IPS-15b (cell line): Measurements from ENCODE around the gene LIFR.

ENCODE experiments used
- H3K27me3 ChIP-seq: one replicate; pipeline ENCODE4 v1.6.1; 2013; ENCODE audit warnings: low read length; ENCODE audit not compliant: control insufficient read depth, insufficient read depth
- H3K36me3 ChIP-seq: one replicate; pipeline ENCODE4 v1.6.1; 2013; ENCODE audit warnings: low read length; ENCODE audit not compliant: control insufficient read depth, insufficient read depth
- H3K4me1 ChIP-seq: one replicate; pipeline ENCODE4 v1.6.1; 2013; ENCODE audit warnings: mild to moderate bottlenecking, low read length; ENCODE audit not compliant: control insufficient read depth, insufficient read depth
- H3K4me3 ChIP-seq: one replicate; pipeline ENCODE4 v1.5.1; 2013; ENCODE audit warnings: low read depth, low read length
- H3K9ac ChIP-seq: one replicate; pipeline ENCODE4 v1.6.1; 2013; ENCODE audit warnings: low read depth, mild to moderate bottlenecking, low read length
- H3K9me3 ChIP-seq: one replicate; pipeline ENCODE4 v1.6.1; 2013; ENCODE audit warnings: mild to moderate bottlenecking, low read length; ENCODE audit not compliant: control insufficient read depth, insufficient read depth

The LIFR gene

GRCh38 chr5:38541174-38541725, 15.2 kb downstream of the LIFR start:
- H3K27me3 ChIP-seq: no peaks in the 10 kb centered on the region
- no peak overlapping the region for H3K9ac ChIP-seq
- H3K4me3 ChIP-seq: no peak overlapping the region
- peaks cover 4% of the 10 kb centered on the region for H3K4me1 ChIP-seq
- H3K36me3 ChIP-seq: no peaks in the 10 kb centered on the region
- no peaks in the 10 kb centered on the region for H3K9me3 ChIP-seq

DNA sequence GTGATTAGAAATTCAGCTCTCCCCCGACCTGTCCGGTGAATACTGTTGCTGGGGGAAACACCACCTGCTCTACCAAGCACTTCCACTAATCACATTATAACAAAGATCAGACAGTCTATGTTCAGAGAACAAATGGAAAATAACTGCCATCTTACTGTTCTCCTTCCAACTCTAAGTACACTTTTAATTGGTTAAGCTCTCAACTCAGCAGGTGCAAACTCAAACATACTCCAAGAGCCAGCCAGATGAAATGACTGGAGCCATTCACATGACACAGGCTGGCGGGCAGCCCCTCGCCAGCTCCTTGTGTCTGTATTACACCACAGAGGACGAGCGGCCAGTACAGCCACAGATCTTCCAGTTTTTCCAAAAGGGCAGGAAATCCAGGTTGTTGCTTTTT, 16.1 kb downstream of the LIFR start:
- Histone ChIP-seq H3K27me3 (no peaks in the 10 kb centered on the region), H3K4me1 (peaks cover 4% of the 10 kb centered on the region), H3K9ac (no peak overlapping the region), H3K36me3 (no peaks in the 10 kb centered on the region), H3K9me3 (no peaks in the 10 kb centered on the region), H3K4me3 (no peak overlapping the region)

DNA sequence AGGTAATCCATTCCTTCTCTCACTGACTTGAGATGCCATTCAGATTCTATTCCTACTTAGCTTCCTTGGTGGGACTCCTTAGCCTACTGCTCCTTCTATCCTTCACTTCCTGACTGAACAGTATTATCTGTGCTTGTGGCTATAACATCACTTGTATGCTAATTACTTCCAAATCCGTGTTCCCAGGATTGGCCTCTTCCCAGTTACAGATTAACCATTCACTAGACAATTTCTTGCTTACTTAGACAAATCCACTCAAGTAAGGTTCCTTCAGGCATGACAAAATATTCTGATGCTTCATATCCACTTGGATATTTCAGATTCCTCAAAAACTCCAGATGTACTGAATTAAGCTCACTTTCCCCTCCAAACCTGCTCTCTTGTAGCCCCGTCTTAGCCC, 18.3 kb downstream of the LIFR start:
- no peaks in the 10 kb centered on the region for H3K36me3 ChIP-seq

GRCh38 chr5:38537505-38537904, 18.9 kb downstream of the LIFR start:
- Histone ChIP-seq H3K9ac (no peak overlapping the region), H3K4me3 (no peak overlapping the region), H3K27me3 (no peaks in the 10 kb centered on the region), H3K4me1 (peaks cover 5% of the 10 kb centered on the region), H3K36me3 (no peaks in the 10 kb centered on the region), H3K9me3 (no peaks in the 10 kb centered on the region)

More for the DNA sequence above, 18.3 kb downstream of the LIFR start:
- Histone ChIP-seq H3K4me1 (peaks cover 4% of the 10 kb centered on the region), H3K27me3 (no peaks in the 10 kb centered on the region), H3K9ac (no peak overlapping the region), H3K4me3 (no peak overlapping the region), H3K9me3 (no peaks in the 10 kb centered on the region)

DNA sequence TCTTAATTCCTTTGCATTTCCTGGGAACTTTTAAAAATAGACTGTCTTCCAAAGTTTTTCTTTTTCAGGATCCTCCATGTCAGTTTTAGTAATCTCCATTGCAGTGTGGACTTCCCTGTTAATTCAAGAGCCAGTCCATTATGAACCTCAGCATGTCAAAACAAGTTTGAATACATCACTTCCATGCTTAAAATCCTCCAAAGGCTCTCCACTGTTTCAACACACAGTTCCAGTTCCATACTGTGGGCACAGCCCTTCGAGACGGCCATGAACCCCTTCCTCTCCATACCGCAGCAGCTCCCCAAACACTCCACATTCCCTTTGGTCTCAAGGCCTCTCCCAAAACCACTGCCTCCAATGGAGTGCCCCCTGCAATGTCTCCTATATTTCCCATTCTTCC, 19.5 kb downstream of the LIFR start:
- H3K4me3 ChIP-seq: no peak overlapping the region
- no peaks in the 10 kb centered on the region for H3K9me3 ChIP-seq
- H3K27me3 ChIP-seq: no peaks in the 10 kb centered on the region
- no peak overlapping the region for H3K9ac ChIP-seq
- H3K4me1 ChIP-seq: peaks cover 8% of the 10 kb centered on the region
- no peaks in the 10 kb centered on the region for H3K36me3 ChIP-seq

- H3K9me3 ChIP-seq: no peaks in the 10 kb centered on the region
- H3K9ac ChIP-seq: no peak overlapping the region
- peaks cover 8% of the 10 kb centered on the region for H3K4me1 ChIP-seq
- H3K27me3 ChIP-seq: no peaks in the 10 kb centered on the region
- no peaks in the 10 kb centered on the region for H3K36me3 ChIP-seq
- H3K4me3 ChIP-seq: no peak overlapping the region
These were observed 20.6 kb downstream of the LIFR start for GRCh38 chr5:38535845-38536244.

GRCh38 chr5:38535248-38535750, 21.1 kb downstream of the LIFR start:
- Histone ChIP-seq H3K36me3 (no peaks in the 10 kb centered on the region), H3K4me3 (no peak overlapping the region), H3K27me3 (no peaks in the 10 kb centered on the region), H3K9me3 (no peaks in the 10 kb centered on the region), H3K4me1 (peaks cover 8% of the 10 kb centered on the region), H3K9ac (no peak overlapping the region)

DNA sequence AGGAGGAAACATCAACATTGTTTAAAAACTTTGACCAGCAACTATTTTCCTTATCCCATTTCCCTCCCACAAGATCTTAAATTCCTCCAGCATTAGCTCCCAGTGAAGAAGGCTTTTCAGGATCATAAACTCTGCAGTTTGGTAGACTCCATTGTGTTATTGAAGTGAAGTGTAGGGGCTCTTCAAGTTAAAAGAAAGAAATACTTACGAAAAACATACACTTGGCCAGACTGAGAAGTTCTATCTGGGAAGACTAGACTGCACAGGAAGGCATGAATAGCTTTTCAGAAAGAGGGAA, 22.3 kb downstream of the LIFR start:
- Histone ChIP-seq H3K36me3 (no peaks in the 10 kb centered on the region), H3K27me3 (no peaks in the 10 kb centered on the region), H3K4me3 (no peak overlapping the region), H3K9me3 (no peaks in the 10 kb centered on the region), H3K4me1 (peaks cover 8% of the 10 kb centered on the region), H3K9ac (no peak overlapping the region)

- no peaks in the 10 kb centered on the region for H3K27me3 ChIP-seq
- no peaks in the 10 kb centered on the region for H3K36me3 ChIP-seq
- H3K4me1 ChIP-seq: peaks cover 8% of the 10 kb centered on the region
- H3K9me3 ChIP-seq: no peaks in the 10 kb centered on the region
- H3K9ac ChIP-seq: no peak overlapping the region
- H3K4me3 ChIP-seq: no peak overlapping the region
These were observed 22.9 kb downstream of the LIFR start for GRCh38 chr5:38533286-38534155.

DNA sequence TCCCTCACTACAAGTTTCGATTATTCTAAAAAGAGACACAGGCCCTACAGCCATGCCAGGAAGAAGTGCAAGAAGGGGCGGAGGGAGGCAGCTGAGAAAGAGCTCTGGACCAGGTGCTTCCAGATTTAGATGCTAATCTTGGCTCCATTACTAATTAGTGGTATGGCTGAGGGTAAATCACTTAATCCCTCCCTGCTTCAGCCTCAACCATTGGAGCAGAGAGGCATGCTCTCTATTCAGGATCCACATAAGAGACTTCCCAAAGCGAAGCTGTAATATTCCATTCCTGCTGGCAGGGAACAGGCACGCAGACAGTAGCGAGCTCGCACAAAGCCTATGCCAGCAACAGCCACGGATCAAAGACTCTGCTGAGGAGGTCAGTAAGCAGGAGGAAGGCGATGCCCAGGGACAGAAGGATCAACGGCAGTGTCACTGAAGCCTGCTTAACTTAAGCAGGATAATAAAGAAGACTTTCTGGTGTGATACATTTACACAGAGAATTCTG, 24.2 kb downstream of the LIFR start:
- Histone ChIP-seq H3K4me3 (no peak overlapping the region), H3K4me1 (peaks cover 4% of the 10 kb centered on the region), H3K27me3 (no peaks in the 10 kb centered on the region), H3K9ac (no peak overlapping the region), H3K9me3 (no peaks in the 10 kb centered on the region), H3K36me3 (no peaks in the 10 kb centered on the region)

DNA sequence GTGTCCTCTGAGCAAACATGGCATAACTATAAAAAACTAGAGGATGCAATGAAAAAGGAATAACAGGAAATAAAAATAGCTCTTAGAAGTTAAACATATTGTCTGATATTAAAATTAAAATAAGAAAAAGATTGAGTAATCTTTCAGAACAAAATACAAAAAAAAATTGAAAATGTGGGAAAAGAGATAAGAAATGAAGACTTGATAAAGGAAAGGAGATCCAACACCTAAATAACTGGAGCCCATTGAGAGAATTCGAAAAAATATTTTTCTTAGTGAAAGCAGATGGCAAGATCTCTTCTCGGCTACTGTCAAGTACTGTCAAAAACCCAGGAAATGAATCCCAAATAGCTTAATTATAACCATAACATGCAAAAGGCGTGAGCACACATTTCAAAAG, 24.9 kb downstream of the LIFR start:
- H3K4me3 ChIP-seq: no peak overlapping the region
- H3K4me1 ChIP-seq: peaks cover 4% of the 10 kb centered on the region

More for the DNA sequence above, 24.9 kb downstream of the LIFR start:
- H3K36me3 ChIP-seq: no peaks in the 10 kb centered on the region
- no peak overlapping the region for H3K9ac ChIP-seq
- no peaks in the 10 kb centered on the region for H3K27me3 ChIP-seq
- no peaks in the 10 kb centered on the region for H3K9me3 ChIP-seq
